Neural progenitor cell (in vitro differentiated cells): Measurements from ENCODE around the gene PLEK.

Experiments used
- CTCF ChIP-seq: fragments of 200-600 bp; sonication (generic); IDR thresholded peaks from 2 replicates; pipeline ENCODE4 v1.5.1; 2017; ENCODE audit warnings: antibody characterized with exemption, mild to moderate bottlenecking
- EZH2 ChIP-seq: fragments of 200-600 bp; sonication (generic); IDR thresholded peaks from 2 replicates; pipeline ENCODE4 v1.6.1; 2017; ENCODE audit warnings: antibody characterized with exemption, mild to moderate bottlenecking, moderate library complexity
- EZH2phosphoT487 ChIP-seq: fragments of 200-600 bp; sonication (generic); IDR thresholded peaks from 2 replicates; pipeline ENCODE4 v1.6.1; 2017; ENCODE audit warnings: antibody characterized with exemption

- TF ChIP-seq CTCF (no peak), EZH2phosphoT487 (no peak), EZH2 (no peak)
Measured at GRCh38 chr2:68320118-68320641, 44.9 kb upstream of the PLEK start.
